GM13977 (cell line): ENCODE data around the gene PAM.
A peak's percentile ranks its signal among the peaks of the same experiment; 100 is the strongest.

Source experiments
- DNase-seq: peaks from one replicate; pipeline ENCODE4 v3.0.0; 2012; ENCODE audit warnings: low spot score
- in situ Hi-C: fragments of 300-500 bp; cut with MboI; formaldehyde crosslinking; loops from one replicate; pipeline ENCODE4 v1.12.0; 2022; ENCODE audit warnings: low sequenced_read_pairs, low pct_unique_long_range_greater_than_20kb, mixed read lengths, inconsistent platforms; ENCODE audit not compliant: unreplicated experiment
- TF ChIP-seq, protein P1 (sequence below): IDR thresholded peaks from 2 replicates; pipeline ENCODE4 v1.5.1; 2012; ENCODE audit warnings: mild to moderate bottlenecking, control low read depth; ENCODE audit not compliant: insufficient read depth; ENCODE audit errors: extremely low read depth, missing control alignments

Gene PAM

DNA sequence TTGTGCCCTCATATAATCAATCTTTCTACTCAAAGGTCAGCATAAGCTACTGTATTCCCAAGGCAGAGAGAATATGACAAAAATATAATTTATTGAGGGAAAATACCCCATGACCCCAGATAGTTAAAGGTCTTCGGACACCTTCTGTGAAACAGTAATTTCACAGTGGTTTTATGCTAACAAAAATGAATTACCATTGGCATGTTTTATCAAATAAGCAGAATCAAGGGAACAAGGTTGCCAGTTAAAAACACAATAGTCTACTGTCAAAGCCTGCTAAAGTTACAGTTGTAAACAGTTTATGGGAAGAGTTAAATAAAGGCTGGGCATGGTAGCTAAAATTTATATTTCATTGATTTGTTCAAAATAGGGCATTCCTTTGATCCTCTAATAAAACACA, 210.5 kb downstream of the PAM start:
- TF ChIP-seq, protein P1, sequence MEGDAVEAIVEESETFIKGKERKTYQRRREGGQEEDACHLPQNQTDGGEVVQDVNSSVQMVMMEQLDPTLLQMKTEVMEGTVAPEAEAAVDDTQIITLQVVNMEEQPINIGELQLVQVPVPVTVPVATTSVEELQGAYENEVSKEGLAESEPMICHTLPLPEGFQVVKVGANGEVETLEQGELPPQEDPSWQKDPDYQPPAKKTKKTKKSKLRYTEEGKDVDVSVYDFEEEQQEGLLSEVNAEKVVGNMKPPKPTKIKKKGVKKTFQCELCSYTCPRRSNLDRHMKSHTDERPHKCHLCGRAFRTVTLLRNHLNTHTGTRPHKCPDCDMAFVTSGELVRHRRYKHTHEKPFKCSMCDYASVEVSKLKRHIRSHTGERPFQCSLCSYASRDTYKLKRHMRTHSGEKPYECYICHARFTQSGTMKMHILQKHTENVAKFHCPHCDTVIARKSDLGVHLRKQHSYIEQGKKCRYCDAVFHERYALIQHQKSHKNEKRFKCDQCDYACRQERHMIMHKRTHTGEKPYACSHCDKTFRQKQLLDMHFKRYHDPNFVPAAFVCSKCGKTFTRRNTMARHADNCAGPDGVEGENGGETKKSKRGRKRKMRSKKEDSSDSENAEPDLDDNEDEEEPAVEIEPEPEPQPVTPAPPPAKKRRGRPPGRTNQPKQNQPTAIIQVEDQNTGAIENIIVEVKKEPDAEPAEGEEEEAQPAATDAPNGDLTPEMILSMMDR, result no peak
- DNase-seq, result no peak
- in situ Hi-C loops, result no loop called here

DNA sequence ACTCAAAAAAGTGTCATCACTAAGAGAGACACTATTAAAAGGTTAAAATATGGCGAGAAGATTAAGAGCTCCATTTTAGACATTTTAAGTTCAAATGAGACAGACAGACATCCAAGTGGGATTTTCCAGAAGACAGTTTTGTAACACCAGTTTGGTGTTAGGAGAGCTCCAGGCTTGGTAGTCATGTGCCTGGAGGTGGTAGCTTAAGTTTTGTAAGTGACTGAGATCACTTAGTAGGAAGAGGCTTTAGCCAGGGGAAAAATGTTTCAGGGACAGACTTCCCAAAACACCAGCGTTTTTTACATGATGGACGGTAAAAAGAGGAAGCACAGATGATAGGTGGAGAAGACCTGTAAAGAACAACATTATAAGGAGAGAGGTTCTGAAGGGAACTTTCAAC, 214.5 kb downstream of the PAM start:
- in situ Hi-C loops, result no loop called here
- DNase-seq, result no peak
- TF ChIP-seq, protein P1, result no peak

DNA sequence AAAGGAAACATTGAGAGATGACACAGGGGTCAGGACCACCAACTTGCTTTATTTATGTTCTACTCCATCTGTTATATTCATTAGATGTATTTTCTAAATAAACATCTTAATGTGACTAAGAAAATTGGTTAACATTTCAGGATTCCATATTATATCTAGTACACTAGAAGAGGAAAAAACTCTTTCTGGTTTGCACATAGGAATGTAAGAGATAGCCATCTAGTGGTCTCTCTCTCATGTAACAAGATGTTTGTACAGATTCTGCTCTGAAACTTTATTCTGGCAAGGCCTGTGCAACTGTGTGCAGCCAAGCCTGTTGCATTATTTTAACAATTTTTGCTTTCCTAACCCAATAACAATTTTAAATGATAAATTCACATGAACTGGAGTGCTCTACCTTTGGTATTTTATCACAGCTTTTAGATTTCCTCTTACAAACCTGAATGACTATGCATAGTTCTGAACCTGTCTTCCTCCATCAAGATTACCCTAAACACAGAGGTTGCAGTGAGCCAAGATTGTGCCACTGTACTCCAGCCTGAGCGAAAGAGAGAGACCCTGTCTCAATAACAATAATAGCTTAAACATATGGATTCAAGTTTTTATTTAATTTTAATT, 216.7 kb downstream of the PAM start:
- TF ChIP-seq, protein P1, result peak; percentile 54
- in situ Hi-C loops, result no loop called here
- peak; percentile 5 for DNase-seq

DNA sequence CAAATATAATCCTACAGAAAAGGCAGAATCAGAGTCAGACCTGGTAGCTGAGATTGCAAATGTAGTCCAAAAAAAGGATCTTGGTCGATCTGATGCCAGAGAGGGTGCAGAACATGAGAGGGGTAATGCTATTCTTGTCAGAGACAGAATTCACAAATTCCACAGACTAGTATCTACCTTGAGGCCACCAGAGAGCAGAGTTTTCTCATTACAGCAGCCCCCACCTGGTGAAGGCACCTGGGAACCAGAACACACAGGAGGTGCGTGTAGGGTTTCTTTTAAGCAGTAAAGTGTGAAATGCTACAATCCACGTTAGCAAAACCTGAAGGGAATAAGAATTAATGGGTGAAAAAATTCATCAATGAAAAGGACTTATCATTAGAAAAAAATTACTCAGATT, 219.1 kb downstream of the PAM start:
- TF ChIP-seq, protein P1, result no peak
- no peak for DNase-seq
- in situ Hi-C loops, result no loop called here

DNA sequence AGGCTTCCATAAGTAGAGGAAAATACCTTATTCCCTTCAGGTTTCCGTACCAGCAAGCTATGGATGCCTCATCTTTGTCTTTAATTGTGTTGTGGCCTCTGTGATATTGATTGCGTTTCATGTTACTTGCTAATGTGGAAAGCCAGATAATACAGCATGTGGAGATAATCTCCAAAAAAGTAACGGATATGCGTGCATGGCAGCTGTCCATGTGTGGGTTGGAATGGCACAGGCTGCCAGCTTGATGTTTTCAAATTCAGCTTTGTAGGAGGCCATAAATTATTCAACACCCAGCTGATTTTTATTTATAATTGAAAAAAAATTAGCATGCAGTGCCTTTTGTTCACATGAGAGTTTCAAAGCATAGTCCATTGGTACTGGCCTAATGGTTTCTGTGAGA, 219.9 kb downstream of the PAM start:
- in situ Hi-C loops, result no loop called here
- TF ChIP-seq, protein P1, result no peak
- DNase-seq, result no peak

DNA sequence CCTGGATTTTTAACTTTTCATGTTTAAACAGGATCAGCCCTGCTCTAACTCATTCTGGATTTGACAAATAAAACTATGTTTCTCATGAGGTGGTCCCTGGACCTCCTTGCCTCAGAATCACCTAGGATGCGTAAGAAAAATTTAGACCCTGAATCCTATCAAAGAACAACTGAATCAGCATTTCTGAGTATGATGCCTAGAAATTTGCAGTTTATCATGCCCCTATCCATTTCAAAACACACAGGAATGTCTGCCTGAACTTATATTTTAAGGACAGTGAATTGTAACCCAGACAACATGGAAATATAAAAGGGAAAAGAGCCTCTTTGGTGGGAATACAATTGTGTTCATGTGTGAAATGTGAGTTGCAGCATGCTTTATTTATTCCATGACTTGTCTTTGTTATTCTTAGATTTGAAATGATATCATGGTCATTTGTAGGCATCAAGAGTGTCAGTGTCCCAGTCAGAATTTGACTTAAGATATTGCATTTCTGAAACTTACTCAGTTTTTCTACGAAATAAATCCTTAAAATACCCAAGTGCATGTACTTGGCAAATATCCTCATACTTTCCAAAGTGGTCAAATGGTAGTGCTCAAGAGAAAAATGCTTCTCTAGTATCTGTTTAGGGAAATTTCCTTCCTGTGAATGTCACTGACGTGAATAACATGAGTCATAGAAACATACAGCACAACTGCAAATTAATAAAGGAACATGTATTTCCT, 220.5 kb downstream of the PAM start:
- TF ChIP-seq, protein P1, result no peak
- in situ Hi-C loops, result no loop called here
- DNase-seq, result no peak
